Midbrain (tissue), 1 donor: ENCODE data around the gene LRP8.

Experiments used
- DNase-seq: peaks from one replicate; lab custom pipeline; 2025; lab: John Stamatoyannopoulos, UW

The LRP8 gene

GRCh38 chr1:53304527-53304926, 23.3 kb downstream of the LRP8 start:
- DNase-seq = no peak

GRCh38 chr1:53303726-53304515, 23.9 kb downstream of the LRP8 start:
- DNase-seq = no peak

GRCh38 chr1:53303243-53303642, 24.6 kb downstream of the LRP8 start:
- no peak for DNase-seq

- no peak for DNase-seq
Observed at GRCh38 chr1:53299233-53299632, 28.6 kb downstream of the LRP8 start.

GRCh38 chr1:53298045-53298637, 29.7 kb downstream of the LRP8 start:
- no peak for DNase-seq

GRCh38 chr1:53297195-53297594, 30.7 kb downstream of the LRP8 start:
- DNase-seq = no peak

- DNase-seq = no peak
Observed at GRCh38 chr1:53296117-53296749, 31.6 kb downstream of the LRP8 start.

GRCh38 chr1:53295726-53296116, 32.1 kb downstream of the LRP8 start:
- no peak for DNase-seq

GRCh38 chr1:53295295-53295694, 32.6 kb downstream of the LRP8 start:
- DNase-seq = no peak

- no peak for DNase-seq
Observed at GRCh38 chr1:53294567-53294966, 33.3 kb downstream of the LRP8 start.

GRCh38 chr1:53294061-53294460, 33.8 kb downstream of the LRP8 start:
- no peak for DNase-seq

- DNase-seq = no peak
Observed at GRCh38 chr1:53293123-53293522, 34.7 kb downstream of the LRP8 start.

GRCh38 chr1:53292690-53293089, 35.2 kb downstream of the LRP8 start:
- no peak for DNase-seq

GRCh38 chr1:53291574-53291973, 36.3 kb downstream of the LRP8 start:
- DNase-seq = no peak

- DNase-seq = no peak
Observed at GRCh38 chr1:53288790-53289429, 39.0 kb downstream of the LRP8 start.

- DNase-seq = no peak
Observed at GRCh38 chr1:53288002-53288789, 39.7 kb downstream of the LRP8 start.

- DNase-seq = no peak
Observed at GRCh38 chr1:53286955-53287354, 40.9 kb downstream of the LRP8 start.

- no peak for DNase-seq
Observed at GRCh38 chr1:53285969-53286760, 41.7 kb downstream of the LRP8 start.

- DNase-seq = no peak
Observed at GRCh38 chr1:53285546-53285945, 42.3 kb downstream of the LRP8 start.

- no peak for DNase-seq
Observed at GRCh38 chr1:53284224-53285020, 43.4 kb downstream of the LRP8 start.
